Measurements from ENCODE around the gene PIK3C2G. TPM values are rescaled to one million over a fixed set of nuclear protein-coding genes. Genes with fewer than 3 reads are reported as not detected.

The PIK3C2G gene
- total and polyA plus RNA-seq, 2 of the 4 experiments (the other 2 are of a cell fraction), result not detected

- intact Hi-C loops (cut with micrococcal nuclease), result loop anchor here (2.0 to 5.0 kb wide), 3 partner anchors 40 to 365 kb away; no protein-coding TSS in a partner anchor
- in situ Hi-C loops (cut with MboI; ENCODE audit: low sequenced_read_pairs), result no loop called here
- no peak overlapping the region; the same call in 1 of the 2 replicates for H3K9ac ChIP-seq (ENCODE audit: low read depth, low read length)
- peak overlapping the region; percentile 71; the same call in 1 of the 2 replicates for H3K4me2 ChIP-seq (ENCODE audit: low read depth, low read length)
- no peaks in the 10 kb centered on the region for H3K36me3 ChIP-seq (ENCODE audit: control insufficient read depth, insufficient read depth, low read length)
- CTCF ChIA-PET, result interaction anchor here (1.6 kb wide), 1 partner anchor 48 kb away, joined by 7 read pairs; no protein-coding TSS in a partner anchor
- H2BK5ac ChIP-seq (ENCODE audit: low read depth, low read length, poor library complexity, severe bottlenecking), result peak overlapping the region; percentile 87
- WGBS, 2 experiments (ENCODE audit: extremely low coverage in 2 of 2, insufficient read length in 1 of 2), result no CpG with 5 or more reads among the region's 4 CpGs
- H4K5ac ChIP-seq (ENCODE audit: low read depth, low read length), result peak overlapping the region; percentile 98
- H3K18ac ChIP-seq (ENCODE audit: low read depth, low read length), result peak overlapping the region; percentile 99
- no peaks in the 10 kb centered on the region for H3K9me1 ChIP-seq (ENCODE audit: insufficient read depth, low read length)
- peak overlapping the region; percentile 90 for H2BK120ac ChIP-seq (ENCODE audit: low read depth, low read length)
- peaks cover 5% of the 10 kb centered on the region for H3K4me1 ChIP-seq (ENCODE audit: control insufficient read depth, insufficient read depth, low read length)
- H3K27ac ChIP-seq (ENCODE audit: insufficient read depth, low read length), result peak overlapping the region; percentile 46; the same call in 1 of the 2 replicates
- H3K56ac ChIP-seq (ENCODE audit: extremely low read depth, insufficient read depth, low read length), result peak overlapping the region; percentile 21
- no peak overlapping the region for H2AFZ ChIP-seq (replicated peaks; ENCODE audit: low read length, poor library complexity)
- no peak overlapping the region for H3K4me3 ChIP-seq (ENCODE audit: insufficient read depth, low read depth, low read length)
- peak overlapping the region; percentile 44 to 53; a peak in 3 of 4 replicates for H4K8ac ChIP-seq (ENCODE audit: low read depth in 2 of 2, low read length in 2 of 2)
- no peaks in the 10 kb centered on the region for H3K9me3 ChIP-seq (ENCODE audit: control insufficient read depth, insufficient read depth, low read length)
- H3K23ac ChIP-seq (ENCODE audit: low read depth, low read length), result 0 out of 2 replicates have a peak overlapping the region, but pooled peaks have one; percentile 58
- H2AK5ac ChIP-seq (ENCODE audit: low read depth, low read length), result no peak overlapping the region
- dilution Hi-C loops (cut with HindIII; ENCODE audit: low sequenced_read_pairs, unreplicated experiment), result no loop called here
- H4K91ac ChIP-seq (ENCODE audit: insufficient read depth, low read depth, low read length), result peak overlapping the region; percentile 84
- peak overlapping the region; percentile 45 for H2BK20ac ChIP-seq (ENCODE audit: low read depth, low read length)
- no peaks in the 10 kb centered on the region for H4K20me1 ChIP-seq (ENCODE audit: insufficient read depth, low read length)
- ATAC-seq (ENCODE audit: low read depth) (peak; percentile 48), DNase-seq (peak; percentile 49)
- POLR2A ChIA-PET (ENCODE audit: unreplicated experiment), result no interaction called here
- BruUV-seq (replicated peaks), result no TSS peak
- peak overlapping the region; percentile 65; the same call in 1 of the 3 replicates for H2BK15ac ChIP-seq (ENCODE audit: low read depth, low read length)
- no peaks in the 10 kb centered on the region for H3K79me1 ChIP-seq (ENCODE audit: low read depth in 1 of 2, low read length in 2 of 2)
- no peaks in the 10 kb centered on the region for H3K27me3 ChIP-seq (ENCODE audit: control insufficient read depth, insufficient read depth, low read length)
- peak overlapping the region; percentile 61; the same call in 1 of the 2 replicates for H3K14ac ChIP-seq (replicated peaks; ENCODE audit: low read depth, low read length)
- TF ChIP-seq CTCF (conservative IDR thresholded peaks at IDR 0.05; ENCODE audit: low read depth, low read length) (no peak), SMC3 (IDR thresholded peaks at IDR 0.05; ENCODE audit: low read depth, low read length) (no peak), CEBPB (IDR thresholded peaks at IDR 0.05; ENCODE audit: low read depth, low read length) (peak; percentile 35; the same call in 1 of the 2 replicates), ELK1 (IDR thresholded peaks at IDR 0.05; ENCODE audit: borderline replicate concordance, low read depth, low read length) (no peak), CHD1 (IDR thresholded peaks at IDR 0.05; ENCODE audit: low read depth, low read length) (no peak), NFE2L2 (IDR thresholded peaks at IDR 0.05; ENCODE audit: low read depth, low read length) (no peak), RAD21 (IDR thresholded peaks at IDR 0.05; ENCODE audit: low read length) (no peak), MAFK (IDR thresholded peaks at IDR 0.05; ENCODE audit: low read depth, low read length) (no peak)
- H3K4ac ChIP-seq (ENCODE audit: low read depth, low read length), result peak overlapping the region; percentile 71
- no peak overlapping the region for H2AK9ac ChIP-seq (replicated peaks; ENCODE audit: low read depth, low read length, poor library complexity)
Measured at GRCh38 chr12:18382236-18382885, 121.0 kb downstream of the PIK3C2G start.

Measured in IMR-90 (cell line).